Smooth muscle cell (in vitro differentiated cells): ENCODE measurements around the gene GRAMD1B. TPM values are rescaled to one million over a fixed set of nuclear protein-coding genes. Genes with fewer than 3 reads are reported as not detected.
"Not testable (repeated sequence)": the region's sequence is repeated elsewhere in the genome, so short reads cannot be mapped to it uniquely, and the experiment has no call there.

Source experiments
- DNase-seq: peaks from one replicate; lab custom pipeline; 2025; ENCODE audit not compliant: unreplicated experiment; lab: John Stamatoyannopoulos, UW
- H2AFZ ChIP-seq: fragments of 200-600 bp; sonication (generic); 2 replicates; pipeline ENCODE4 v1.6.0; 2016; ENCODE audit warnings: antibody characterized with exemption, low read depth, mild to moderate bottlenecking
- H3F3A ChIP-seq: fragments of 200-600 bp; sonication (generic); 2 replicates; pipeline ENCODE4 v1.6.0; 2017; ENCODE audit warnings: antibody characterized with exemption, low read depth
- H3K27ac ChIP-seq: fragments of 200-600 bp; sonication (generic); 2 replicates; pipeline ENCODE4 v1.5.1; 2016; ENCODE audit warnings: low read depth, mild to moderate bottlenecking
- H3K27me3 ChIP-seq: fragments of 200-600 bp; sonication (generic); 2 replicates; pipeline ENCODE4 v1.6.1; 2016; ENCODE audit warnings: low read depth, mild to moderate bottlenecking
- H3K36me3 ChIP-seq: fragments of 200-600 bp; sonication (generic); 2 replicates; pipeline ENCODE4 v1.5.1; 2016; ENCODE audit warnings: low read depth
- H3K4me1 ChIP-seq: fragments of 200-600 bp; sonication (generic); 2 replicates; pipeline ENCODE4 v1.5.1; 2016; ENCODE audit warnings: low read depth
- H3K4me2 ChIP-seq: fragments of 200-600 bp; sonication (generic); 2 replicates; pipeline ENCODE4 v1.6.0; 2016; ENCODE audit warnings: mild to moderate bottlenecking
- H3K4me3 ChIP-seq: fragments of 200-600 bp; sonication (generic); 2 replicates; pipeline ENCODE4 v1.5.1; 2016; ENCODE audit warnings: mild to moderate bottlenecking
- H3K79me2 ChIP-seq: fragments of 200-600 bp; sonication (generic); 2 replicates; pipeline ENCODE4 v1.6.0; 2016; ENCODE audit warnings: low read depth, mild to moderate bottlenecking
- H3K9ac ChIP-seq: fragments of 200-600 bp; sonication (generic); 2 replicates; pipeline ENCODE4 v1.6.0; 2016; ENCODE audit warnings: low read depth
- H3K9me3 ChIP-seq: fragments of 200-600 bp; sonication (generic); replicated peaks from 2 replicates; pipeline ENCODE4 v1.5.1; 2016; ENCODE audit warnings: low read depth
- H4K20me1 ChIP-seq: fragments of 200-600 bp; sonication (generic); 2 replicates; pipeline ENCODE4 v1.6.0; 2016; ENCODE audit warnings: low read depth
- CTCF ChIP-seq: fragments of 200-600 bp; sonication (generic); IDR thresholded peaks from 2 replicates; pipeline ENCODE4 v1.5.1; 2017; ENCODE audit warnings: borderline replicate concordance, mild to moderate bottlenecking, antibody characterized with exemption; ENCODE audit not compliant: insufficient read depth, poor library complexity, severe bottlenecking
- WGBS: methylation state at CpG from one replicate; pipeline ENCODE4 v1.1.7; 2016; ENCODE audit warnings: low lambda C conversion rate; 5-methylcytosine and 5-hydroxymethylcytosine counted together
- polyA plus RNA-seq: library from polyadenylated mRNA; unstranded; fragments of >200 nt; fragmentation: Nextera tagmentation; extraction: Ambion mirVana; gene quantifications from 2 replicates; pipeline ENCODE4 v1.2.1, GENCODE V29; 2016
- total RNA-seq: library from RNA; depleted of rRNA; stranded (reverse); fragments of >200 nt; gene quantifications from 2 replicates; pipeline ENCODE4 v1.2.3, GENCODE V29; 2014

Gene GRAMD1B
- total and polyA plus RNA-seq, 2 experiments from 2014 or later: 2.4 to 3.4 TPM

GRCh38 chr11:123454796-123455195, 24.7 kb downstream of the GRAMD1B start:
- Histone ChIP-seq H3K36me3 (no peaks in the 10 kb centered on the region), H3F3A (peaks cover 9% of the 10 kb centered on the region), H3K9ac (no peak overlapping the region), H3K79me2 (no peaks in the 10 kb centered on the region), H3K27me3 (no peaks in the 10 kb centered on the region), H2AFZ (no peak overlapping the region), H3K4me2 (peak overlapping the region; percentile 12), H3K4me1 (no peaks in the 10 kb centered on the region), H3K27ac (no peak overlapping the region), H4K20me1 (no peaks in the 10 kb centered on the region), H3K9me3 (no peaks in the 10 kb centered on the region), H3K4me3 (no peak overlapping the region)
- no peak for TF ChIP-seq CTCF
- no peak for DNase-seq

- not testable (repeated sequence) for H3K27me3 ChIP-seq, H4K20me1 ChIP-seq, H3F3A ChIP-seq, H3K4me1 ChIP-seq, H3K9me3 ChIP-seq, DNase-seq, H3K27ac ChIP-seq, H3K4me3 ChIP-seq, H2AFZ ChIP-seq, H3K9ac ChIP-seq, H3K4me2 ChIP-seq, H3K79me2 ChIP-seq, H3K36me3 ChIP-seq
- WGBS: 74% methylated on average over 5 of the region's 5 CpGs
Measured at GRCh38 chr11:123456448-123456847, 26.4 kb downstream of the GRAMD1B start.

- no peak overlapping the region for H3K27ac ChIP-seq
- H4K20me1 ChIP-seq: no peaks in the 10 kb centered on the region
- WGBS: 50% methylated on average over 8 of the region's 8 CpGs
- H3K9me3 ChIP-seq: no peaks in the 10 kb centered on the region
- H3K9ac ChIP-seq: no peak overlapping the region
- peak overlapping the region; percentile 3 for H2AFZ ChIP-seq
- no peaks in the 10 kb centered on the region for H3K36me3 ChIP-seq
- H3K4me2 ChIP-seq: no peak overlapping the region
- H3K4me1 ChIP-seq: no peaks in the 10 kb centered on the region
- no peaks in the 10 kb centered on the region for H3F3A ChIP-seq
- DNase-seq: no peak
- no peak overlapping the region for H3K4me3 ChIP-seq
- no peaks in the 10 kb centered on the region for H3K27me3 ChIP-seq
- no peak for TF ChIP-seq CTCF
- no peaks in the 10 kb centered on the region for H3K79me2 ChIP-seq
Measured at GRCh38 chr11:123457187-123457770, 27.2 kb downstream of the GRAMD1B start.

- Histone ChIP-seq H3K27ac (no peak overlapping the region), H3F3A (no peaks in the 10 kb centered on the region), H4K20me1 (no peaks in the 10 kb centered on the region), H3K4me1 (no peaks in the 10 kb centered on the region), H3K4me2 (no peak overlapping the region), H3K79me2 (no peaks in the 10 kb centered on the region), H3K27me3 (no peaks in the 10 kb centered on the region), H3K9ac (no peak overlapping the region), H2AFZ (no peak overlapping the region), H3K4me3 (no peak overlapping the region), H3K9me3 (no peaks in the 10 kb centered on the region), H3K36me3 (no peaks in the 10 kb centered on the region)
- TF ChIP-seq CTCF: no peak
- 98% methylated on average over 2 of the region's 2 CpGs for WGBS
- no peak for DNase-seq
Measured at GRCh38 chr11:123458501-123458900, 28.4 kb downstream of the GRAMD1B start.
